MCF 10A (cell line): ENCODE measurements around the gene TFCP2L1. TPM values are rescaled to one million over a fixed set of nuclear protein-coding genes. Genes with fewer than 3 reads are reported as not detected.

ENCODE experiments used
- BruUV-seq: library from RNA; stranded (reverse); fragments of 400-500 nt; replicated peaks from 2 replicates; lab custom pipeline; 2021; lab: Mats Ljungman, UMichigan
- CTCF ChIA-PET: fragments of 300-600 bp; sonication (Branson Sonifier 250); formaldehyde crosslinking; extraction: SDS; loops from one replicate; lab custom pipeline; 2021; ENCODE audit warnings: antibody characterized with exemption, inconsistent platforms; lab: Yijun Ruan, JAX
- POLR2A ChIA-PET: fragments of 300-600, 350-650 bp; sonication (Branson Sonifier 250); formaldehyde crosslinking; extraction: SDS; loops from one replicate; lab custom pipeline; 2020; ENCODE audit warnings: antibody characterized with exemption, inconsistent platforms; lab: Yijun Ruan, JAX
- DNase-seq: peaks from one replicate; pipeline ENCODE4 v3.0.0-alpha.2; 2018; ENCODE audit not compliant: unreplicated experiment
- H3K27ac Mint-ChIP-seq: one replicate; pipeline ENCODE4 v1.8.0; 2022; ENCODE audit warnings: mild to moderate bottlenecking, low read depth, mixed read lengths; ENCODE audit not compliant: unreplicated experiment
- H3K27me3 Mint-ChIP-seq: one replicate; pipeline ENCODE4 v1.8.0; 2022; ENCODE audit warnings: mixed read lengths; ENCODE audit not compliant: insufficient read depth, unreplicated experiment
- H3K36me3 Mint-ChIP-seq: one replicate; pipeline ENCODE4 v1.8.0; 2022; ENCODE audit warnings: mild to moderate bottlenecking, moderate library complexity, mixed read lengths; ENCODE audit not compliant: insufficient read depth, unreplicated experiment
- H3K4me1 Mint-ChIP-seq: one replicate; pipeline ENCODE4 v1.8.0; 2022; ENCODE audit warnings: mixed read lengths; ENCODE audit not compliant: insufficient read depth, unreplicated experiment
- H3K4me3 Mint-ChIP-seq: one replicate; pipeline ENCODE4 v1.8.0; 2022; ENCODE audit warnings: mild to moderate bottlenecking, moderate library complexity, mixed read lengths; ENCODE audit not compliant: unreplicated experiment
- H3K9me3 Mint-ChIP-seq: one replicate; pipeline ENCODE4 v1.8.0; 2022; ENCODE audit warnings: mixed read lengths; ENCODE audit not compliant: unreplicated experiment
- CTCF ChIP-seq: fragments of 200-600 bp; IDR thresholded peaks from one replicate; pipeline ENCODE4 v1.8.0; 2022; ENCODE audit warnings: antibody characterized with exemption, mild to moderate bottlenecking; ENCODE audit not compliant: unreplicated experiment
- intact Hi-C: fragments of 100-400 bp; cut with micrococcal nuclease; formaldehyde crosslinking; loops from 2 replicates; pipeline ENCODE4 v1.14.1; 2022
- total RNA-seq: library from RNA; stranded (reverse); gene quantifications from 2 replicates; pipeline ENCODE4 v1.2.3, GENCODE V29; 2022

Gene TFCP2L1
- total RNA-seq, 1 experiment from 2014 or later: 22.6 TPM

DNA sequence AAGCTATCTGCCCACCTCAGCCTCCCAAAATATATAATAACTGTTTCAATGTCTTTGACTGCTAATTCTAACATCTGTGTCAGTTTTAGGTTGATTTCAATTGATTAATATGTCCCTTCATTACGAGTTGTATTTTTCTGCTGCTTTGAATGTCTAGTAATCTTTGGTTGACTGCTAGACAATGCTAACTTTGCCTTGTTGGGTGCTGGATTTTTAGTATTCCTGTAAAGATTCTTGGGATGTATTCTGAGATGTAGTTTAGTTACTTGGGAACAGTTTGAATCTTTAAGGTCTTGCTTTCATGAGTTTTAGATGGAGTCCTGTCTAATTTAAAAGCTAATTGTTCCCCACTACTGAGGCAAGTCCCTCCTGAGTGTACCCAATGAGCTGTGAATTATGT is 114.4 kb downstream of the TFCP2L1 start:
- H3K36me3 Mint-ChIP-seq: peaks cover 6% of the 10 kb centered on the region
- H3K4me1 Mint-ChIP-seq: peaks cover 23% of the 10 kb centered on the region
- ChIA-PET CTCF (no interaction called here), POLR2A (interaction anchor here (0.5 to 1.5 kb wide), 3 partner anchors 25 to 1588 kb away, joined by 3 to 5 read pairs (median 3); no protein-coding TSS in a partner anchor)
- no TSS peak for BruUV-seq
- no peak overlapping the region for H3K4me3 Mint-ChIP-seq
- no peak for TF ChIP-seq CTCF
- H3K27me3 Mint-ChIP-seq: no peaks in the 10 kb centered on the region
- DNase-seq: no peak
- H3K27ac Mint-ChIP-seq: no peak overlapping the region
- H3K9me3 Mint-ChIP-seq: peaks cover 5% of the 10 kb centered on the region
- intact Hi-C loops: no loop called here

- Mint-ChIP-seq H3K36me3 (peaks cover 6% of the 10 kb centered on the region), H3K27me3 (no peaks in the 10 kb centered on the region), H3K4me3 (no peak overlapping the region), H3K27ac (no peak overlapping the region), H3K4me1 (no peaks in the 10 kb centered on the region), H3K9me3 (peaks cover 5% of the 10 kb centered on the region)
- DNase-seq: no peak
- no TSS peak for BruUV-seq
- ChIA-PET CTCF (interaction anchor here (0.8 kb wide), 1 partner anchor 189 kb away, joined by 5 read pairs; no protein-coding TSS in a partner anchor), POLR2A (no interaction called here)
- TF ChIP-seq CTCF: no peak
- intact Hi-C loops: no loop called here
Observed at GRCh38 chr2:121167411-121167810, 117.6 kb downstream of the TFCP2L1 start.

Other genes starting within 250 kb of the TFCP2L1 start
- gene RNU4ATAC, start 245.7 kb upstream of the TFCP2L1 start, total RNA-seq: not detected in 2 replicates